Panc1 (cell line): ENCODE results near the gene DCLRE1C.

Experiments used
- POLR2AphosphoS5 ChIP-seq: IDR thresholded peaks from 2 replicates; pipeline ENCODE4 v1.6.1; 2012; ENCODE audit warnings: mild to moderate bottlenecking, low read depth, low read length, moderate library complexity
- TF ChIP-seq, protein P1 (sequence below): fragments of 450-650 bp; IDR thresholded peaks from 2 replicates; pipeline ENCODE4 v1.5.1; 2017; ENCODE audit warnings: mild to moderate bottlenecking
- TF ChIP-seq, protein P2 (sequence below), 2 experiments: IDR thresholded peaks; 2 replicates each; pipeline ENCODE4 v1.6.1; 2011 to 2012; ENCODE audit warnings: low read depth in 2 of 2, control low read depth in 1 of 2, low read length in 1 of 2, mild to moderate bottlenecking in 1 of 2, moderate library complexity in 1 of 2; ENCODE audit not compliant: insufficient read depth in 1 of 2

DNA sequence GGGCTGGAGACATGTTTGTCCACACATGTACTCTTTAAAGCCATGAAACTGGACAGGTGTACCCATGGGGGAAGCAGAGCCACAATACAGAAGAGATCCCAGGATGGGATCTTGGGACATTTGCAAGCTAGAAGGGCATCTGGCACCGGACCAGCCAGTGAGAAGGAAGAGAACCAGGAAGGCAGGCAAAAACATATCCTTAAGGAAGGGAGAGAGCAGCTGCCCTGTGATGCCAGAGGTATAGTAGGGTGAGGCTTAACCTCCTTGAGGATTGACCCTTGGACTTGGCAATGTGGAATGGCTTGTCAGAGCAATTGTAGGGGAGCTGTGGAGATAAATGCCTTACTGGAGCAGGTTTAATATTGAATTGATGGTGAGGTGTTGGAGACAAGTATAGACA, 93.1 kb downstream of the DCLRE1C start:
- TF ChIP-seq, protein P1, sequence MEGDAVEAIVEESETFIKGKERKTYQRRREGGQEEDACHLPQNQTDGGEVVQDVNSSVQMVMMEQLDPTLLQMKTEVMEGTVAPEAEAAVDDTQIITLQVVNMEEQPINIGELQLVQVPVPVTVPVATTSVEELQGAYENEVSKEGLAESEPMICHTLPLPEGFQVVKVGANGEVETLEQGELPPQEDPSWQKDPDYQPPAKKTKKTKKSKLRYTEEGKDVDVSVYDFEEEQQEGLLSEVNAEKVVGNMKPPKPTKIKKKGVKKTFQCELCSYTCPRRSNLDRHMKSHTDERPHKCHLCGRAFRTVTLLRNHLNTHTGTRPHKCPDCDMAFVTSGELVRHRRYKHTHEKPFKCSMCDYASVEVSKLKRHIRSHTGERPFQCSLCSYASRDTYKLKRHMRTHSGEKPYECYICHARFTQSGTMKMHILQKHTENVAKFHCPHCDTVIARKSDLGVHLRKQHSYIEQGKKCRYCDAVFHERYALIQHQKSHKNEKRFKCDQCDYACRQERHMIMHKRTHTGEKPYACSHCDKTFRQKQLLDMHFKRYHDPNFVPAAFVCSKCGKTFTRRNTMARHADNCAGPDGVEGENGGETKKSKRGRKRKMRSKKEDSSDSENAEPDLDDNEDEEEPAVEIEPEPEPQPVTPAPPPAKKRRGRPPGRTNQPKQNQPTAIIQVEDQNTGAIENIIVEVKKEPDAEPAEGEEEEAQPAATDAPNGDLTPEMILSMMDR, result no peak
- TF ChIP-seq POLR2AphosphoS5, result no peak
- TF ChIP-seq, protein P2, sequence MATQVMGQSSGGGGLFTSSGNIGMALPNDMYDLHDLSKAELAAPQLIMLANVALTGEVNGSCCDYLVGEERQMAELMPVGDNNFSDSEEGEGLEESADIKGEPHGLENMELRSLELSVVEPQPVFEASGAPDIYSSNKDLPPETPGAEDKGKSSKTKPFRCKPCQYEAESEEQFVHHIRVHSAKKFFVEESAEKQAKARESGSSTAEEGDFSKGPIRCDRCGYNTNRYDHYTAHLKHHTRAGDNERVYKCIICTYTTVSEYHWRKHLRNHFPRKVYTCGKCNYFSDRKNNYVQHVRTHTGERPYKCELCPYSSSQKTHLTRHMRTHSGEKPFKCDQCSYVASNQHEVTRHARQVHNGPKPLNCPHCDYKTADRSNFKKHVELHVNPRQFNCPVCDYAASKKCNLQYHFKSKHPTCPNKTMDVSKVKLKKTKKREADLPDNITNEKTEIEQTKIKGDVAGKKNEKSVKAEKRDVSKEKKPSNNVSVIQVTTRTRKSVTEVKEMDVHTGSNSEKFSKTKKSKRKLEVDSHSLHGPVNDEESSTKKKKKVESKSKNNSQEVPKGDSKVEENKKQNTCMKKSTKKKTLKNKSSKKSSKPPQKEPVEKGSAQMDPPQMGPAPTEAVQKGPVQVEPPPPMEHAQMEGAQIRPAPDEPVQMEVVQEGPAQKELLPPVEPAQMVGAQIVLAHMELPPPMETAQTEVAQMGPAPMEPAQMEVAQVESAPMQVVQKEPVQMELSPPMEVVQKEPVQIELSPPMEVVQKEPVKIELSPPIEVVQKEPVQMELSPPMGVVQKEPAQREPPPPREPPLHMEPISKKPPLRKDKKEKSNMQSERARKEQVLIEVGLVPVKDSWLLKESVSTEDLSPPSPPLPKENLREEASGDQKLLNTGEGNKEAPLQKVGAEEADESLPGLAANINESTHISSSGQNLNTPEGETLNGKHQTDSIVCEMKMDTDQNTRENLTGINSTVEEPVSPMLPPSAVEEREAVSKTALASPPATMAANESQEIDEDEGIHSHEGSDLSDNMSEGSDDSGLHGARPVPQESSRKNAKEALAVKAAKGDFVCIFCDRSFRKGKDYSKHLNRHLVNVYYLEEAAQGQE (IDR thresholded peaks at IDR 0.05; ENCODE audit: insufficient read depth in 1 of 2, low read depth in 2 of 2, low read length in 1 of 2), result no peak
